Liver (tissue), 9 donors: ENCODE measurements around the gene TIAM1. TPM values are rescaled to one million over a fixed set of nuclear protein-coding genes. Genes with fewer than 3 reads are reported as not detected.

Source experiments
- DNase-seq: peaks from one replicate; pipeline ENCODE4 v3.0.0-alpha.2; 2017; ENCODE audit warnings: low spot score
- H3K27ac ChIP-seq, 2 donors: one replicate each; pipeline ENCODE4 v1.7.0; 2013; ENCODE audit warnings: inconsistent platforms in 2 of 2, low read length in 2 of 2, control low read depth in 1 of 2, low read depth in 1 of 2, mild to moderate bottlenecking in 1 of 2
- H3K27me3 ChIP-seq, 4 donors: one replicate each; pipeline versions ENCODE4 v1.6.1 to v1.7.0; 2013; ENCODE audit warnings: low read length in 3 of 4, inconsistent platforms in 1 of 4, mild to moderate bottlenecking in 1 of 4, moderate library complexity in 1 of 4; ENCODE audit not compliant: control insufficient read depth in 4 of 4, insufficient read depth in 4 of 4
- H3K36me3 ChIP-seq, 4 donors: one replicate each; pipeline versions ENCODE4 v1.6.1 to v1.7.0; 2013; ENCODE audit warnings: low read length in 3 of 4, mild to moderate bottlenecking in 3 of 4, low read depth in 1 of 4, moderate library complexity in 1 of 4; ENCODE audit not compliant: control insufficient read depth in 4 of 4, insufficient read depth in 3 of 4
- H3K4me1 ChIP-seq, 4 donors: one replicate each; pipeline versions ENCODE4 v1.6.1 to v1.7.0; 2013; ENCODE audit warnings: low read length in 3 of 4, mild to moderate bottlenecking in 3 of 4, moderate library complexity in 1 of 4; ENCODE audit not compliant: control insufficient read depth in 4 of 4, insufficient read depth in 4 of 4
- H3K4me3 ChIP-seq, 3 donors: one replicate each; pipeline versions ENCODE4 v1.6.1 to v1.7.0; 2013; ENCODE audit warnings: low read length in 3 of 3, control low read depth in 1 of 3, low read depth in 1 of 3, mild to moderate bottlenecking in 1 of 3
- H3K9ac ChIP-seq, 2 donors: one replicate each; pipeline ENCODE4 v1.7.0; 2013; ENCODE audit warnings: low read length in 2 of 2, mild to moderate bottlenecking in 2 of 2, moderate library complexity in 2 of 2, control low read depth in 1 of 2, low read depth in 1 of 2
- H3K9me3 ChIP-seq, 4 donors: one replicate each; pipeline versions ENCODE4 v1.6.1 to v1.7.0; 2013; ENCODE audit warnings: low read length in 3 of 4; ENCODE audit not compliant: control insufficient read depth in 4 of 4
- ATF3 ChIP-seq: IDR thresholded peaks from 2 replicates; pipeline ENCODE4 v1.6.1; 2016; ENCODE audit warnings: antibody characterized with exemption
- CTCF ChIP-seq: fragments of 150-350 bp; IDR thresholded peaks from 2 replicates; pipeline ENCODE4 v1.5.1; 2017; ENCODE audit warnings: improper control_type of control experiment, low read depth, low read length; ENCODE audit not compliant: missing input control
- FOXA2 ChIP-seq: IDR thresholded peaks from 2 replicates; pipeline ENCODE4 v1.6.1; 2016; ENCODE audit warnings: antibody characterized with exemption
- GABPA ChIP-seq, 2 donors: IDR thresholded peaks in 1 of 2; conservative IDR thresholded peaks in 1 of 2; 2 replicates each; pipeline ENCODE4 v1.6.1; 2016; ENCODE audit warnings: antibody characterized with exemption in 2 of 2, mild to moderate bottlenecking in 1 of 2, moderate library complexity in 1 of 2
- JUND ChIP-seq, 2 donors: IDR thresholded peaks; 2 replicates each; pipeline ENCODE4 v1.6.1; 2016; ENCODE audit warnings: antibody characterized with exemption in 2 of 2
- MAX ChIP-seq: IDR thresholded peaks from 2 replicates; pipeline ENCODE4 v1.6.1; 2016; ENCODE audit warnings: antibody characterized with exemption
- SP1 ChIP-seq: IDR thresholded peaks from 2 replicates; pipeline ENCODE4 v1.6.1; 2018; ENCODE audit warnings: antibody characterized with exemption, mild to moderate bottlenecking
- TAF1 ChIP-seq: conservative IDR thresholded peaks from 2 replicates; pipeline ENCODE4 v1.6.1; 2016; ENCODE audit warnings: antibody characterized with exemption, mild to moderate bottlenecking
- YY1 ChIP-seq: IDR thresholded peaks from 2 replicates; pipeline ENCODE4 v1.6.1; 2016; ENCODE audit warnings: antibody characterized with exemption, mild to moderate bottlenecking
- ZBTB33 ChIP-seq: IDR thresholded peaks from 2 replicates; pipeline ENCODE4 v1.6.1; 2016; ENCODE audit warnings: antibody characterized with exemption
- WGBS: extraction: QIAGEN DNeasy Blood & Tissue Kit; methylation state at CpG from one replicate; pipeline ENCODE4 v1.1.7; 2013; 5-methylcytosine and 5-hydroxymethylcytosine counted together
- polyA plus RNA-seq, 2 donors: library from polyadenylated mRNA; stranded (reverse) in 1 of 2; unstranded in 1 of 2; fragments of 200-250 nt in 1 of 2; fragments of >200 nt in 1 of 2; fragmentation: Nextera tagmentation in 1 of 2; extraction: Ambion mirVana in 1 of 2; gene quantifications; one replicate each; pipeline versions ENCODE4 v1.2.1 to v1.2.3, GENCODE V29; 2013 to 2015
- total RNA-seq, 2 donors: library from RNA; depleted of rRNA; stranded (reverse); fragments of >200 nt; gene quantifications; one replicate each; pipeline ENCODE4 v1.2.3, GENCODE V29; 2014
- donor health status: healthy.
- donor health status: healthy.
- donor health status: healthy.
- donor health status: healthy.
- donor health status: healthy.

The TIAM1 gene
- total and polyA plus RNA-seq, 4 donors = 3.0 to 7.4 (median 4.8) TPM

GRCh38 chr21:31257265-31257664, 86.8 kb downstream of the TIAM1 start:
- no peak for DNase-seq
- WGBS = 88% methylated on average over 3 of the region's 3 CpGs
- H3K4me1 ChIP-seq = no peaks in the 10 kb centered on the region
- no peak overlapping the region for H3K9ac ChIP-seq
- H3K27me3 ChIP-seq = no peaks in the 10 kb centered on the region
- TF ChIP-seq MAX = no peak
- TF ChIP-seq TAF1 = no peak
- TF ChIP-seq CTCF = no peak
- no peaks in the 10 kb centered on the region for H3K36me3 ChIP-seq
- H3K4me3 ChIP-seq = no peak overlapping the region
- no peak overlapping the region for H3K27ac ChIP-seq
- no peaks in the 10 kb centered on the region for H3K9me3 ChIP-seq

- H3K27me3 ChIP-seq = no peaks in the 10 kb centered on the region
- no peak for TF ChIP-seq ZBTB33
- TF ChIP-seq ATF3 = no peak
- TF ChIP-seq YY1 = no peak
- TF ChIP-seq GABPA (IDR thresholded peaks at IDR 0.05 in 1 of 2, conservative IDR thresholded peaks at IDR 0.05 in 1 of 2) = no peak
- TF ChIP-seq FOXA2 = no peak
- TF ChIP-seq JUND (IDR thresholded peaks at IDR 0.05) = no peak
- H3K4me1 ChIP-seq = no peaks in the 10 kb centered on the region
- no peaks in the 10 kb centered on the region for H3K9me3 ChIP-seq
- DNase-seq = no peak
- H3K4me3 ChIP-seq = no peak overlapping the region
- H3K27ac ChIP-seq = no peak overlapping the region
- no peaks in the 10 kb centered on the region for H3K36me3 ChIP-seq
- WGBS = 96% methylated on average over 2 of the region's 2 CpGs
- H3K9ac ChIP-seq = no peak overlapping the region
Measured at GRCh38 chr21:31255896-31256295, 88.2 kb downstream of the TIAM1 start.

GRCh38 chr21:31255036-31255435, 89.0 kb downstream of the TIAM1 start:
- no peak for DNase-seq
- Histone ChIP-seq H3K4me1 (no peaks in the 10 kb centered on the region), H3K27me3 (no peaks in the 10 kb centered on the region), H3K9ac (no peak overlapping the region), H3K27ac (no peak overlapping the region), H3K9me3 (no peaks in the 10 kb centered on the region), H3K36me3 (no peaks in the 10 kb centered on the region), H3K4me3 (no peak overlapping the region)
- TF ChIP-seq FOXA2 (no peak), SP1 (no peak), YY1 (no peak)
- WGBS = 97% methylated on average over 4 of the region's 4 CpGs
